Anterior cingulate cortex (tissue), 58 donors: ENCODE results near the gene ANKRD44.
A peak's percentile ranks its signal among the peaks of the same experiment; 100 is the strongest.

Experiments
- DNase-seq, 58 donors: peaks; one replicate each; lab custom pipeline; 2025; lab: John Stamatoyannopoulos, UW

The ANKRD44 gene

GRCh38 chr2:197322724-197323720 is 12.4 kb upstream of the ANKRD44 start:
- DNase-seq, result no peak

DNA sequence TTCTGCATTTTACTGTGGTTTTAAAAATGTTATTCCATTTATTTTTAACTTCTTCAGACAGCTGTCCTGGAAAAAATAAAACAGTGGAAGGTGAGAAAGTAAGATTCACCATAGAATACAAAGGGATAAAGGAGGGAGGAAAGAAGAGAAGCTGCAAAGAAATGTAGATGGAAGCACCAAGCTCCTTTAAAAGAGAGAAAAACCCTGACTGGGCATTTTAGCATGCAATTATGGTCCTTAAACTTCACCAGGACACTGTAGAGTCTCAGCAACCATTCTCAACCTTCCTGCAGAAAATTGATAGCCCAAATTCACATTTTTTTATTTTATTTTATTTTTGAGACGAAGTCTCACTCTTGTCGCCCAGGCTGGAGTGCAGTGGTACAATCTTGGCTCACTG is 11.6 kb upstream of the ANKRD44 start:
- no peak for DNase-seq

GRCh38 chr2:197315371-197315770 is 4.8 kb upstream of the ANKRD44 start:
- no peak for DNase-seq

- no peak for DNase-seq
Observed at GRCh38 chr2:197312186-197312585, 1.6 kb upstream of the ANKRD44 start.

GRCh38 chr2:197311421-197312033 is 947 bp upstream of the ANKRD44 start:
- no peak for DNase-seq

DNA sequence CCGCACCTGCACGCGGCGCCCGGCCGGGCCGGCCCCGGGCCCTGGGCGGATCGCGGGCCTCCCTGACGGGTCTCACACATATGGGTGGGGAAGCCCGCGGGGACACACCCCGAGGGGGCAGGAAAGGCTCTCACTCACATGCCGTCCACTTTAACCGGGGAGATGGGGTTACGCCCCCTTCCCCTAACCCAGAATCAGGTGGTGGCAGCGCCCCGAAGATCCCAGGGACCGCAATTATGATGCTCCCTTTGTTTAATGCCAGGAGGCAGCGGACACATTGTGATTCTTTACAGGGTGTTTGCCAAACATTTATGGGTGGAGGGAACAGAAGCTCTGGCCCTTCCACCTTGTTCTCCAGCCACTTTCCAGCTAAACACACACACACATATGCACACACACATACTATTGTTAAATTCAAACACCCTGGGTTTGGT is 424 bp upstream of the ANKRD44 start:
- DNase-seq, result peak in 2 of 58 donors; percentile 33 to 56

DNA sequence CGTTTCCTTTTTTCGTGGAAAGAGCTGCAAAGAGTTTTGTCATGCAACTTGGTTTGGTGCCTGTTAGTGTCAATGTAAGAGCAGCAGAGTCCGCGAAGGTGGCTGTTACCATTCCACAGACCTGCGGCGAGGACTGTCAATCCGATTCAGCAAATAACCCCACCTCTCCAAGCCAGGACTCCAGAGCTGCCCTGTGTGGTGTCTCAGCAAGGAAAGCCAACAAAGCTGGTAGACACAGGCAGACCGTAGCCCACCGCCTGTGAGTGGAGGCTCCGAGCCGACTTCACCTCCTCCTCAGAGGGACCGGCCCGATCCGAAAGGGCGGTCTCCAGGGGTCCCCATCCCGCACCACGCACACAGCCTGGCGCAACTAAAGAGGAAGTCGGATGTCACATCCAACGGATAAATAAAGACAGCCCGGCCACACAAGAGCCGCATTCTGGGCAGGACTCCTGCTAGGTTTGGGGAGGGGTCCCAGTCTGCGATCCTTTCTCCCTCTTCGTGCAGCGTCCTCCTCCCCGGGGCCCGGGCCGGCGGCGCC is 819 bp downstream of the ANKRD44 start:
- peak in 31 of 58 donors; percentile 7 to 68 (median 30) for DNase-seq

- peak in 5 of 58 donors; percentile 5 to 58 (median 42) for DNase-seq
Observed at GRCh38 chr2:197308996-197309690, 1.4 kb downstream of the ANKRD44 start.

GRCh38 chr2:197308585-197308984 is 2.0 kb downstream of the ANKRD44 start:
- no peak for DNase-seq

GRCh38 chr2:197307933-197308521 is 2.6 kb downstream of the ANKRD44 start:
- no peak for DNase-seq

DNA sequence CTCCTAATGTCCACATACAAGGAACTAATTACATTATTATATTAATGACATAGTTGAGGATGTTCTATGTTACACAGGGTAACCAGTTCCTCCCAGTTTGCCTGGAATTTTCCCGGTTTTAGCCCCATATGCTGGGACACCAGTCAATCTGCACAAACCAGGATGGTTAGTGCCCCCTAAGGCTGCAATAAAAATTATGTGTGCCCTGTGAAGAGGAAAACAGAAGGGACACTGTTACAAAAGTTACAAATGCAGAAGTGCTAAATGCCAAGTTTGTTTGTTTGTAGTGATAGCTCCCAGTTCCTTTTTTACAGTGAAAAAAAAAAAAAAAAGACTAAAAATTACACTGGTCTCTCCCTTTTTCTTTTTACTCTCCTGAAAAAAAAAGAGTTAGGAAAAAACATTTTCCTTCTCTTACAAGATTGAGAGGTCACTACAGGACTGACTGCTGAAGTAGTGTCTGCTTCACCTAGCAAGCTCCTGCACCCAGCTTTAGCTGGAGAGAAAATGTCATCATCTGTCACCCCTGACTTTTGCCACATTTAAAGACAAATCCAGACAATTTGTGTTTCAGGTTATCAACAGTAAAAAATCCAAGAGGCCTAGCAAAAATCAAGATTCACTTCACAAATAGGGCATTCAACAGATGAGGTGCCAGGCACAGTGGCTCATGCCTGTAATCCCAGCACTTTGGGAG is 3.2 kb downstream of the ANKRD44 start:
- peak in 3 of 58 donors; percentile 12 to 41 (median 13) for DNase-seq

DNA sequence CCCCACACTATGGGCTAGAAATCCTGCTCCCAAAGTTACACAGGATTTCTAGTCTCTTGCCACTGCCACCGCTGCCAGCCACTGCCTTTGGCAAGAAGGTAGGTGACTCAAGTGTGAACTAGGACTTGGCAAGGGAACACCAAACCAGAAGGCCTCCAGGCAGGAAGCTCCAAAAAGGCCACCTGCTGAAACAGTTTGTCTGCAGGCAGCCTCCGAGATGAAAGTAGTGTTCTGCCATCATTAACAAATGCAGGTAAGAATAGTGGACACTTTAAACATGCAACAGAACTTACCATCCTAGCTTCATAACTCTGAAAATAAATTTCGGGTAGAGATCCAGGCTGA is 3.9 kb downstream of the ANKRD44 start:
- DNase-seq, result peak in 41 of 58 donors; percentile 7 to 63 (median 26)

DNA sequence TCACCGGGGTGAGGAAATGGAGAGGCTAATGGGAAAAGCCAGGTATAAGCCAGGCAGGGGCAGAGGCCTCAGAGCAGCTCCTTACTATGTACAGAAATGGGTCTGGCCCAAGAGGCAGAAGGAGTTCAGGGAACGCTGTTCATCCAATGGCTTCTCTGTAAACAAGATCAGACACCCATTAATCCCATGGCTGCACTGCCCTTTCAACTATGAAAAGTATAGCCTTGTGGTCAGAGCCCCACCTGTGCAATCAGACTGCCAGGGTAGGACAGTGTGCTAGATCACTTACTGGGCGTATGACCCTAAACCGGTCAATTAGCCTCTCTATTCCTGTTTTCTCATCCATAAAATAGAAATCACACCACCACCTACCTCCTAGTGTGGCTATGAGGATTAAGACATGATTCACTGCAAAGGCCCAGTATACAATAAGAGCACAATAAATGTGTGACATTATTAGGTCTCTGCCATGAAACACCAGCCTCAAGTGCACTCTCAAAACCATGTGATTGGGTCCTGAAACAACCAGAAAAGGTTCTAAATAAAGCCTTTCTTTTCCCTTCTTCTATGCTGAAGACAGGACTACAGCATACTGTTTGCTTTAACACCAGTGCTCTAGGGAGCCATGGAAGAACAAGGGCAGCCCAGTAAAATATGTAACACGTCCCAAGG is 4.4 kb downstream of the ANKRD44 start:
- DNase-seq, result no peak

GRCh38 chr2:197304556-197305011 is 6.0 kb downstream of the ANKRD44 start:
- no peak for DNase-seq

- no peak for DNase-seq
Observed at GRCh38 chr2:197300139-197300538, 10.4 kb downstream of the ANKRD44 start.

- DNase-seq, result no peak
Observed at GRCh38 chr2:197298609-197299008, 12.0 kb downstream of the ANKRD44 start.

GRCh38 chr2:197297772-197298318 is 12.7 kb downstream of the ANKRD44 start:
- DNase-seq, result no peak

DNA sequence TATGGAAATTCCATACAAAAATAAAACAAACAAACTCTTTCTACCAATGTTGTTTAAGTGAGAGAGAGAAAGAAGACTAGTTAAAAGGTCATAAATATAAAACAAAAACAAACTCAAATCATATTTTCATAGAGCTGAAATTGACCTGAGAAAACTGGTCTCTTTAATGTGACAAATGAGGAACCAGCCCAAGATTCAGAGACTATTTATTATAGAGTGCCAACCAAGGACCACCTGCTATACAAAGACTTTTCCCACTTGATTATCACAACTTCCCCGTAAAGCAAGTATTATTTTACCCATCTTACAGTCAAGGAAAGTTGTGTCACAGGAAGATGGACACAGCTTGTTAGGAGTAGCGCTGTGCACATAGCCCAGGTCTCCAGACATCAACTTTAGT is 13.3 kb downstream of the ANKRD44 start:
- DNase-seq, result no peak

GRCh38 chr2:197296835-197297234 is 13.7 kb downstream of the ANKRD44 start:
- DNase-seq, result no peak
